Measurements from ENCODE around the gene NOL4.

Gene NOL4

GRCh38 chr18:34189656-34190435, 34.9 kb downstream of the NOL4 start:
- DNase-seq, result no peak
